HG02571 (cell line): ENCODE data around the gene PABPN1L.

Experiments used
- ATAC-seq: cut with Tn5 transposase; IDR thresholded peaks from one replicate; pipeline ENCODE4 v1.9.1; 2021; ENCODE audit warnings: mild to moderate bottlenecking, moderate library complexity; ENCODE audit not compliant: unreplicated experiment

Gene PABPN1L

DNA sequence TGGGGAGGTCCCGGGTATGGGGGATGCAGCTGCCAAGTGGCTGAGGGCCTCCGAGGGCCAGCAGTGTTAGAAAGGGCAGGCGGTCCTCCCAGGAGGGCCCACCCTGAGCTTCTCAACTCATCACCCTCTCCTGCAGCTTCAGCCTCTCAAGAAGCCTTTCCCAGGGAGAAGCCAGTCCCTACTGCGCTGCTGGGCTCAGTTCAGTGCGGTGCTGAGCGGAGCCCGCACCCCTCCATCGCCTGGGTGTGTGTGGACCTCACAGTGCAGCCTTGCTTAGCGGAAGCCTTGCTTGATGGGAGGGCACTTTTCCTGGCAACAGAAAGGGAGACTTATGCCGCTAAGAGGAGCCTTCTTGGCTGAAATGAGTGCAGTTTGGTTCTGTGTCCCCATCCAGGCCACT lies 51.2 kb downstream of the PABPN1L start:
- ATAC-seq = no peak

DNA sequence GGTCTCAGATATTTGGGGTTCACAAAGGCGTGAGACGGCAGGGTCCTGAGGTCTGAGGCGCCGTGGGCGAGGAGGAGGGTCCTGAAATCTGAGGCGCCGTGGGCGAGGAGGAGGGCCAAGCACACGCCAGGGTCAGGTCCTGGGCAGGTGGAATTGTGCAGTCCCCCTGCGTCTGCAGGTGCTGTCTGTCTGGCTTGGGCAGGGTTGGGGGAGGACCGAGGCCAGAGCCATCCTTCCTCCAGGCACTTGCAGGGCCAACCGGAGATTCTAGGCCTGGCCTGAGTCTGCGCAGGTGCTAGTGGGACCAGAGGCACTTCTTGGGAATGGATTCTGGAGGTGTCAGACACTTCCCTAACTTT lies 52.3 kb downstream of the PABPN1L start:
- no peak for ATAC-seq
